Right lung (tissue), 5 donors: ENCODE data around the gene DCHS1. TPM values are rescaled to one million over a fixed set of nuclear protein-coding genes. Genes with fewer than 3 reads are reported as not detected.

Source experiments
- DNase-seq, 2 donors: peaks; one replicate each; pipeline ENCODE4 v3.0.0-alpha.2; 2013
- polyA plus RNA-seq, 5 donors: library from polyadenylated mRNA; unstranded; fragments of 120-200 nt; gene quantifications; one replicate each; pipeline versions ENCODE4 v1.2.1 to v1.2.3, GENCODE V29; 2013; ENCODE audit warnings: inconsistent platforms in 1 of 5, low replicate concordance in 1 of 5; ENCODE audit not compliant: insufficient read length in 5 of 5, insufficient read depth in 1 of 5

DCHS1 gene
- polyA plus RNA-seq, 5 donors, result 27.5 to 41.3 (median 35.1) TPM

GRCh38 chr11:6650104-6650503 lies 5.5 kb downstream of the DCHS1 start:
- no peak for DNase-seq

- DNase-seq, result no peak
Observed at GRCh38 chr11:6648501-6648900, 7.1 kb downstream of the DCHS1 start.

GRCh38 chr11:6647836-6648235 lies 7.8 kb downstream of the DCHS1 start:
- no peak for DNase-seq

GRCh38 chr11:6646918-6647679 lies 8.5 kb downstream of the DCHS1 start:
- no peak for DNase-seq

- DNase-seq, result no peak
Observed at GRCh38 chr11:6646576-6646917, 9.1 kb downstream of the DCHS1 start.

GRCh38 chr11:6646071-6646470 lies 9.5 kb downstream of the DCHS1 start:
- DNase-seq, result no peak

- DNase-seq, result no peak
Observed at GRCh38 chr11:6642957-6643356, 12.7 kb downstream of the DCHS1 start.

GRCh38 chr11:6640985-6641701 lies 14.5 kb downstream of the DCHS1 start:
- DNase-seq, result no peak

- DNase-seq, result no peak
Observed at GRCh38 chr11:6640036-6640984, 15.3 kb downstream of the DCHS1 start.

- no peak for DNase-seq
Observed at GRCh38 chr11:6638429-6638828, 17.2 kb downstream of the DCHS1 start.

GRCh38 chr11:6637871-6638270 lies 17.7 kb downstream of the DCHS1 start:
- DNase-seq, result no peak

- DNase-seq, result no peak
Observed at GRCh38 chr11:6636480-6636879, 19.1 kb downstream of the DCHS1 start.

GRCh38 chr11:6635082-6635932 lies 20.3 kb downstream of the DCHS1 start:
- peak in 1 of 2 donors; percentile 62 for DNase-seq

GRCh38 chr11:6634534-6634933 lies 21.1 kb downstream of the DCHS1 start:
- no peak for DNase-seq

- no peak for DNase-seq
Observed at GRCh38 chr11:6633422-6634408, 21.9 kb downstream of the DCHS1 start.

- no peak for DNase-seq
Observed at GRCh38 chr11:6632116-6633073, 23.2 kb downstream of the DCHS1 start.

GRCh38 chr11:6631361-6631890 lies 24.2 kb downstream of the DCHS1 start:
- DNase-seq, result no peak

GRCh38 chr11:6630632-6631291 lies 24.8 kb downstream of the DCHS1 start:
- DNase-seq, result no peak
